Activated CD8-positive, alpha-beta memory T cell treated with anti-CD3 and anti-CD28 coated beads, Interleukin-2, amount 10 ng/mL, durations not matched to agents 7 days and 5 days (primary cell): ENCODE data around the gene FILIP1L. TPM values are rescaled to one million over a fixed set of nuclear protein-coding genes. Genes with fewer than 3 reads are reported as not detected.

ENCODE experiments used
- ATAC-seq: fragments of 150-1000 bp; cut with Tn5 transposase; one replicate; pipeline ENCODE4 v1.10.0; 2021; ENCODE audit warnings: moderate library complexity
- CTCF ChIA-PET: fragments of 350-600 bp; sonication (Branson Sonifier 250); formaldehyde crosslinking; loops from one replicate; lab custom pipeline; 2021; ENCODE audit warnings: antibody characterized with exemption; lab: Charles Lee
- DNase-seq: peaks from one replicate; pipeline ENCODE4 v3.0.0-alpha.2; 2020
- H3K27ac Mint-ChIP-seq: one replicate; pipeline ENCODE4 v1.8.0; 2021; ENCODE audit warnings: mild to moderate bottlenecking, mixed read lengths
- H3K27me3 Mint-ChIP-seq: one replicate; pipeline ENCODE4 v1.8.0; 2021; ENCODE audit warnings: mixed read lengths
- H3K36me3 Mint-ChIP-seq: one replicate; pipeline ENCODE4 v1.8.0; 2021; ENCODE audit warnings: mild to moderate bottlenecking, mixed read lengths
- H3K4me1 Mint-ChIP-seq: one replicate; pipeline ENCODE4 v1.8.0; 2021; ENCODE audit warnings: mixed read lengths
- H3K4me3 Mint-ChIP-seq: one replicate; pipeline ENCODE4 v1.8.0; 2021; ENCODE audit warnings: mild to moderate bottlenecking, moderate library complexity, mixed read lengths
- H3K9me3 Mint-ChIP-seq: one replicate; pipeline ENCODE4 v1.8.0; 2022; ENCODE audit warnings: low read depth, mixed read lengths
- total RNA-seq, 2 experiments: library from RNA; stranded (reverse); gene quantifications; one replicate each; pipeline ENCODE4 v1.2.3, GENCODE V29; 2021

Gene FILIP1L
- total RNA-seq, 2 experiments from 2014 or later: 2.4 to 15.5 TPM

DNA sequence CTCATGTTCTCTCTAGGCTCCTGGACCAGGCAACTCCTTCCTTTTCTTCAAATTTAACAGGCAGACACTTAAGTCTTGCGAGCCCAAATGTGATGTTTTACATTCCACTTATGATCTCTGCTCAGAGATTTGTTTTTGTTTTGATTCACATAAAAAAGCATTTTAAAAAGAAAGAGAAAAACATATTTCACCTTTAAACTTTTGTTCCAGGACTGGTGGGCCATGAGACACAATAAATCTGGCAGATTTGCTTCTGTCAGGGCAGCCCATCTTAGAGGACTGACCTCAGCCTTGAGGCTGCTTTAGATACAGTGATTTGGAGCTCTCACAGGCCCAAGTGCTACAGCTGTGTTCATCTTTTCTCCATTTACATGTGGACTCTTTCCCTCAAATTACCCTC lies 244.7 kb downstream of the FILIP1L start:
- CTCF ChIA-PET: interaction anchor here (3.2 kb wide), 1 partner anchor 37 kb away, joined by 10 read pairs; no protein-coding TSS in a partner anchor
- Mint-ChIP-seq H3K4me1 (peaks cover 81% of the 10 kb centered on the region), H3K36me3 (peaks cover 15% of the 10 kb centered on the region), H3K27ac (no peak overlapping the region), H3K27me3 (no peaks in the 10 kb centered on the region), H3K4me3 (no peak overlapping the region), H3K9me3 (no peaks in the 10 kb centered on the region)
- DNase-seq (no peak), ATAC-seq (no peak)

DNA sequence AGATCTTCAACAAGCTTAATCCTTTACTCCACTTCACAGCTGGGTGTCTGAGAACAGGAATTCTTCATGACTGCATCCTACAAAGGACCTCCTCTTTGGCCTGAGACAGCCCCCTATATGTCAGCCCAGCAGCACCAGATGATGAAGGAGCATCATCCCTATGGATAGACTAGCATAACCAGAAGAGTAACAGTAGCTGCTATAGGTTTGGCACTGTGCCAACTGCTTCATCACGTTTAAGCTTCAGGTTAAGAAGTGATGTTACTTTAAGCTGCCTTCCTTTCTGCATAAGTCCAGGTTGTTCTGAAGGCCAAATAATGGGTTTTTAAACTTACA lies 246.0 kb downstream of the FILIP1L start:
- DNase-seq (no peak), ATAC-seq (no peak)
- Mint-ChIP-seq H3K36me3 (peaks cover 13% of the 10 kb centered on the region), H3K4me3 (no peak overlapping the region), H3K9me3 (no peaks in the 10 kb centered on the region), H3K4me1 (peaks cover 80% of the 10 kb centered on the region), H3K27ac (peak overlapping the region; percentile 44), H3K27me3 (no peaks in the 10 kb centered on the region)
- CTCF ChIA-PET: interaction anchor here (1.2 to 1.3 kb wide), 2 partner anchors 10 to 237 kb away, joined by 3 read pairs; no protein-coding TSS in a partner anchor

DNA sequence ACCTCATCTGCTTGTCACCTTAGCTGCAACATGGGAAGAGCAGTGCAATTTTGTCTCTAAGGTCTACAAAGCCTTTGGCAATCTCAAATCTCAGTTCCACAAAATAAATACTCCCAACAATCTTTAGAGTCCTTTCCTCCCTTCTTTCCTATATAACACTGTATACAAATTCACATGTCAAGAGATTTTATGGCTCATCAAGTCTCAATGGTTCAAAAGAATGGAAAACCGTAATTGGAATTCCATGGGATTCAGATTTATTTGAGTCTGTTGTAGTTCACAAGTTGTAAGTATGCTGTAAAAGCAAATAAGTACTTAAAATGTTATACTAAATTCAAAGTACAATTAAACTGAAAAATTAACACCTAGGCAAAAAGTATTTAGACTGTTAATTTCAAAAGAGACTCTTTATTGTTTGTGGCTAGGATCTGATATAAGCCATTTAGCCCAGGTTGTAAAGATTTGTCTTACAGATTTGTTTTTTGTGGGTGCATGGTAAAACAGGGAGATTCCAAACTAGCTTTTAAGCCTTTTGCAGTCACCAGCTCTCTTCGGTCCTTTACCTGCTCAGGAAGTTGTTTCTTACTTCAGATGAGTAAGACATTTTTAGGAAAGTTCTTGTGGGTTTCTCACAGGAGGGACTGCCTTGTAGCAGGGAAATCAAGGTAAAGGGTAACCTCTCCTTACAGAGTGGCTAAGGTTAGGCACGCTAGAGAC lies 246.5 kb downstream of the FILIP1L start:
- H3K4me1 Mint-ChIP-seq: peaks cover 80% of the 10 kb centered on the region
- H3K27ac Mint-ChIP-seq: peak overlapping the region; percentile 44
- CTCF ChIA-PET: interaction anchor here (0.7 to 1.3 kb wide), 3 partner anchors 10 to 237 kb away, joined by 3 read pairs; no protein-coding TSS in a partner anchor
- peaks cover 18% of the 10 kb centered on the region for H3K36me3 Mint-ChIP-seq
- DNase-seq (no peak), ATAC-seq (peak; percentile 7)
- H3K9me3 Mint-ChIP-seq: no peaks in the 10 kb centered on the region
- no peaks in the 10 kb centered on the region for H3K27me3 Mint-ChIP-seq
- no peak overlapping the region for H3K4me3 Mint-ChIP-seq

DNA sequence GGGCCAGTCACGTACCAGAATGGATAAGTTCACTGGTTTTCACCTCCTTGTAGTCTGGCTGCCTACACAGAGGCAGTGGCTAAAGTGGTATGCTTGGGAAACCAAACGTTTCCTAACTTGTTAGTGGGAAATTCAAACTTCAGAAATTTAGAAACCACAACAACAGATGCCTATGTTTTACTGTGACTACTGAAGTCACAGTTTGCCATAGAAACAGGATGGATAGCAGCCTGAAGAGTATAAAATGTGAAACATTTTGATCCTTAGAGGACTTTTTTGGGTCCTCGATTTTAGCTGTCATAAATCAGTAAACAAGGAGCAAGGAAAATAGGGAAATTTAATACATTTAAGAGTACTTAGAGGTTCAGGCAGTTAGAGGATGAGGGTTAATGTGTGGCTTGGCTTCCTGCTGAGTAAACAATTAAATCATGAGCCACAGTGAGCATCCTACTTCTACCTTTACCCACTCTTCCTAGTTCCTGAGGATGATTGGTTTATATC lies 248.0 kb downstream of the FILIP1L start:
- Mint-ChIP-seq H3K9me3 (no peaks in the 10 kb centered on the region), H3K4me1 (peaks cover 70% of the 10 kb centered on the region), H3K4me3 (peak overlapping the region; percentile 10), H3K27ac (peak overlapping the region; percentile 87), H3K27me3 (no peaks in the 10 kb centered on the region), H3K36me3 (peaks cover 20% of the 10 kb centered on the region)
- peak; percentile 53 for DNase-seq
- CTCF ChIA-PET: no interaction called here
- ATAC-seq: peak; percentile 62

DNA sequence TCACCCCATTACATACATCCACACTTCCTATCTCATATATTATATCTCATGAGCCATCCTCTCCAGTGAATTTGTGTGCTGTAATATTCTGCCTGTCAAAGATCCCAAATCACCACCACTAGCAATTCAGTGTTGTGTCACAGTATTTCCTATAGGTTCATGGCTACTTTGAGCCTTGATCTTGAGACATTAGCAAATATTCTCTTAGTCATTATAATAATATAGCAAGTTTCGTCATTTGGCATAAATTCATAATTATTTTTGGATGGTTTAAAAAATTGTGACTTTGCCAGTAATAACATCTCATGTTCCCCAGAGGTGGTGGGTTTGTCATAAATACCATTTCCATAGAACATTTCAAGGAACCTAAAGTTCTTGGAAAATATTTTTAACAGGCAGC lies 249.0 kb downstream of the FILIP1L start:
- no peak overlapping the region for H3K27ac Mint-ChIP-seq
- no peak for DNase-seq
- no peaks in the 10 kb centered on the region for H3K27me3 Mint-ChIP-seq
- CTCF ChIA-PET: no interaction called here
- H3K4me1 Mint-ChIP-seq: peaks cover 65% of the 10 kb centered on the region
- ATAC-seq: no peak
- no peaks in the 10 kb centered on the region for H3K9me3 Mint-ChIP-seq
- H3K36me3 Mint-ChIP-seq: peaks cover 16% of the 10 kb centered on the region
- H3K4me3 Mint-ChIP-seq: no peak overlapping the region

DNA sequence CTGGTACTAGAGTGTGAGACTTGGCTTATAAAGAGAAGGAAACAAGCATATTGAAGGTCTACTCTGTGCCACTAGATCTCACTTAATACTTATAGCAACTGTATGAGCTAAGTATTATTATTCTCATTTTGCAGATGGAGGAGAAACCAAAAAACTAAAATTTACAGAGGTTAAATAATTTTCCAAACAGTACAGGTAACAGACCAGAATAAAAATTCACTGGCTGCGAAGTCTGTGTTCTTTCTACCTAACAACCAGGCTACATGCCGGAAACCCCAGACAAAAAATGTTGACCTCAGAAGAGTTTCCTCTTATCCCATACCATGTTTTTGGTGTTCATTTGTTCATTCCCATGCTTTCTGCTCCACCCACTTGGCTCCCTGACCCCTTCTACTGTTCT lies 250.0 kb downstream of the FILIP1L start:
- CTCF ChIA-PET: no interaction called here
- no peaks in the 10 kb centered on the region for H3K27me3 Mint-ChIP-seq
- DNase-seq (no peak), ATAC-seq (no peak)
- H3K4me1 Mint-ChIP-seq: peaks cover 65% of the 10 kb centered on the region
- H3K9me3 Mint-ChIP-seq: no peaks in the 10 kb centered on the region
- no peak overlapping the region for H3K4me3 Mint-ChIP-seq
- H3K27ac Mint-ChIP-seq: no peak overlapping the region
- H3K36me3 Mint-ChIP-seq: peaks cover 14% of the 10 kb centered on the region

DNA sequence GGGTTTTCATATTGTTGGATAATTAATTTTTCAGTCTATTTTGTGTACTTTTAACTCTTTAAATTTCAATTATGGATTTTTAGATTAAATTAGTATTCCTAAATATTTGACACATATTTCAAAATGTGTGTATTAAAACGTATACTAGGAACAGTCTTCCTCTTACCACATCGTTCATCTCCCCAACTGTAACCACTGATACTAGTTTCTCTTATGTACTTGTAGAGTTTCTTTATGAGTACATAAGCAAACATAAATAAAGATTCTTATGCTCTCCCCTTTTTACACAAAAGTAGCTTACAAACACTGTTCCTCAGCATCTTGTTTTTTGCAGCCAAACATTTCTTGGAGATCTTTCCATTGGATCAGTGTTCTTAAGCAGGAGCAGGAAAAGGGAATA lies 250.7 kb downstream of the FILIP1L start:
- ATAC-seq (no peak), DNase-seq (no peak)
- Mint-ChIP-seq H3K4me1 (peaks cover 59% of the 10 kb centered on the region), H3K27ac (no peak overlapping the region), H3K27me3 (no peaks in the 10 kb centered on the region), H3K4me3 (no peak overlapping the region), H3K9me3 (no peaks in the 10 kb centered on the region), H3K36me3 (peaks cover 19% of the 10 kb centered on the region)
- CTCF ChIA-PET: no interaction called here

DNA sequence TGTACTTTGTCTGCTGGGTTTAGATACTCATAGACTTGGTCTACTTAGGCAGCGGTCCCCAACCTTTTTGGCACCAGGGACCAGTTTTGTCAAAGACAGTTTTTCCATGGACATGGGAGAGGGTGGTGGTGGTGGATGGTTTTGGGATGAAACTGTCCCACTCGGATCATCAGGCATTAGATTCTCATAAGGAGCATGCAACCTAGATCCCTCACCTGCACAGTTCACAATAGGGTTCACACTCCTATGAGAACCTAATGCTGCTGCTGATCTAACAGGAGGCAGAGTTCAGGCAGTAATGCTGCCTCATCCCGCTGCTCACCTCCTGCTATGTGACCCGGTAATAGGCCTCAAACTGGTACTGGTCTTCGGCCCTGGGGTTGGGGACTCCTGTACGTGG lies 251.3 kb downstream of the FILIP1L start:
- Mint-ChIP-seq H3K27me3 (no peaks in the 10 kb centered on the region), H3K4me1 (peaks cover 54% of the 10 kb centered on the region), H3K9me3 (no peaks in the 10 kb centered on the region), H3K27ac (no peak overlapping the region), H3K36me3 (peaks cover 19% of the 10 kb centered on the region), H3K4me3 (no peak overlapping the region)
- CTCF ChIA-PET: no interaction called here
- DNase-seq: no peak
- ATAC-seq: no peak

DNA sequence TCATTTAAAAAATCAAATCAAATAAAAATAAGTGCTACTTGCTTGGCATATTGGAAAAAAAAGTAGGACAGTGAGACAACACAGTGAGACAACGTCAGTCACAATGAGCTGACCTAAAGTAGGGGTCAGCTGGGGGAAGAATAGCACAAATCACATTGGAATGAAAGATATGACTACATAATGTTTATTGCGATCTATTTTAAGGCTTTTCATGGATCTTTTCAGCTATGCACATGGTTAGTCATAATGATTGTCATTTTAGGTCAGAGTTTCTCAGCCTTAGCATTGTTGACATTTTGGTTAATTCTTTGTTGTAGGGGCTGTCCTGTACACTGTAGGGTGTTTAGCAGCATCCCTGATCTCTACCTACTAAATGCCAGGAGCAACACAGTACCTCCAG lies 252.1 kb downstream of the FILIP1L start:
- Mint-ChIP-seq H3K4me3 (no peak overlapping the region), H3K27ac (no peak overlapping the region), H3K36me3 (peaks cover 19% of the 10 kb centered on the region), H3K9me3 (no peaks in the 10 kb centered on the region), H3K4me1 (peaks cover 51% of the 10 kb centered on the region), H3K27me3 (no peaks in the 10 kb centered on the region)
- DNase-seq (no peak), ATAC-seq (no peak)
- CTCF ChIA-PET: interaction anchor here (1.0 to 1.1 kb wide), 2 partner anchors 10 to 18 kb away, joined by 3 read pairs; no protein-coding TSS in a partner anchor

DNA sequence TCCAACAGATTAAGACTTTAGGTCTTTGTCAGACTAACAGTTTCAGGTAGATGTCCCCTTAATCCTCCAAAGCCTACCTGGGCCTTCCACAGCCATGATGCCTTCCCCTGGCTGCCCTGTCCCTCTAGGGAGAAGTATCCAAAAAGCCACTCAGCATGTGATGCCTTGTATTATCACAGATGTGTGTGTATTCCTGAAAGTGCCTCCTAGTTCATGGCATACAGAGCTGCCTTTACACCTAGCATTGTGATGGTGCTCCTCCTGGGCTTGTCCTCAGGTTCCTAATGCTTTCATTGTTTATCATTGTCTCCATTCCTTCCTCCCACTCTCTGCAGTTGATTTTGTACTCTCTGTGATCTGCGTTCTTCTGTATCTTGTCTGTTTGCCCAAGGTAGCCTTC lies 253.1 kb downstream of the FILIP1L start:
- peaks cover 21% of the 10 kb centered on the region for H3K36me3 Mint-ChIP-seq
- H3K4me1 Mint-ChIP-seq: peaks cover 51% of the 10 kb centered on the region
- DNase-seq: no peak
- H3K4me3 Mint-ChIP-seq: no peak overlapping the region
- CTCF ChIA-PET: interaction anchor here (1.0 to 2.6 kb wide), 2 partner anchors 9 to 17 kb away, joined by 3 to 10 read pairs; no protein-coding TSS in a partner anchor
- H3K9me3 Mint-ChIP-seq: no peaks in the 10 kb centered on the region
- no peak for ATAC-seq
- no peak overlapping the region for H3K27ac Mint-ChIP-seq
- H3K27me3 Mint-ChIP-seq: no peaks in the 10 kb centered on the region

DNA sequence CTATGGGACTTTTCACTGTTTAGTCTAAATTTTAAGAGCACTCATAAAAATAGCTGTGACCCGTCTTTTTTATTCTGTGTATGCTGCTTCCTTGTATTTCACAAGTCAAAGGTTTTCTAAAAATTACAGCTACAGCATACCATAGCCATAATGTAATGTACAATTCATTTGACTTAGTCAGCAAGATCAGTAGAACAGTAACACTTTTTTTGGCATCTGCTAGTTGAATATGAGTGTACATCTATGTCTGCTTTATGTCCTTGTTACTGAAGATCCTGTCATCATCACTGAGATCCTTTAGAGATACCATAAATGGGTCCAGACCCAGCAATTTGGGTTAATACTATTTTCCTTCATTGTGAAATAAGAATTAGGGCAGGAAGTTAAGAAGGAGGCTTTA lies 254.5 kb downstream of the FILIP1L start:
- DNase-seq (no peak), ATAC-seq (no peak)
- H3K4me3 Mint-ChIP-seq: no peak overlapping the region
- peaks cover 22% of the 10 kb centered on the region for H3K36me3 Mint-ChIP-seq
- CTCF ChIA-PET: interaction anchor here (0.9 to 2.6 kb wide), 4 partner anchors 9 to 395 kb away, joined by 3 to 10 read pairs (median 4); no protein-coding TSS in a partner anchor
- H3K27ac Mint-ChIP-seq: no peak overlapping the region
- no peaks in the 10 kb centered on the region for H3K27me3 Mint-ChIP-seq
- H3K4me1 Mint-ChIP-seq: peaks cover 53% of the 10 kb centered on the region
- no peaks in the 10 kb centered on the region for H3K9me3 Mint-ChIP-seq

DNA sequence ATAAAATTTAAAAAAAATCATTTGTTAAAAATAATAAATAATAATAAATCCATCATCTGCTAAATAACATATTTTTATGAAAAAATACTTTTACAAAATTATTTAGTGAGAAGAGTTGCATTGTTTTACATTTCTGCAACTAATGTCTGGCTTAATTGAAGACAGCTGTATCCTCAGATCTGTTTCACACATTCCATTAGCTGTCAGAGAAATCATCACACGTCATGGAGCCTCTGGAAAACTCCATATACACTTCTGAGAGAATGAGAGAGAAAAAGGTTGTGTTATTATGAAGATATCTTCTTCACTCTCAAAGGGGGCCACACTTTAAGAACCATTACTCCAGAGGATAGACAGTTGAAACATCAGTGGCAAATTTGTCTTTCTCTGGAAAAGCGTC lies 255.8 kb downstream of the FILIP1L start:
- CTCF ChIA-PET: interaction anchor here (0.6 to 2.6 kb wide), 2 partner anchors 14 to 40 kb away, joined by 3 to 10 read pairs; no protein-coding TSS in a partner anchor
- Mint-ChIP-seq H3K36me3 (peaks cover 22% of the 10 kb centered on the region), H3K27ac (no peak overlapping the region), H3K27me3 (no peaks in the 10 kb centered on the region), H3K9me3 (no peaks in the 10 kb centered on the region), H3K4me3 (no peak overlapping the region), H3K4me1 (peaks cover 47% of the 10 kb centered on the region)
- DNase-seq (no peak), ATAC-seq (no peak)

DNA sequence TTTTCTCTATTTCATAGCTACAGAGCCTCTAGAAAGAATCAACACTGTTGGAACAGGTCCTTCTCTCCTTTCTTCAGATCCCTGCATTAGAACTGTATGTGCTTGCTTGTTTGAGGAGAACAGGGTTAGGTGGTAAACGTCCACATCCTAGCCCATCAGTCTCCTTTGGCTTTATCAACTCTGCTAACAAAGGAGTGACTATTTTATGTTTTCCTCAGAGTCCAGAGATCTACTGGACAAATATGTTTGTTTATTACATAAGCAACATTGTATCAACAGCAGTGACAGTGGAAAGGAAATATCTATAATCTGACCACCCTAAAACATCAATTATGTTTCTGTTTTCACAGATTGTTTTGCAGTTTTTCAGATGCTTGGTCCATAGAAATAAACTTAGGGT lies 257.0 kb downstream of the FILIP1L start:
- Mint-ChIP-seq H3K27me3 (no peaks in the 10 kb centered on the region), H3K27ac (no peak overlapping the region), H3K4me3 (no peak overlapping the region), H3K4me1 (peaks cover 41% of the 10 kb centered on the region), H3K36me3 (peaks cover 12% of the 10 kb centered on the region), H3K9me3 (no peaks in the 10 kb centered on the region)
- CTCF ChIA-PET: interaction anchor here (0.9 kb wide), 1 partner anchor 397 kb away, joined by 3 read pairs; no protein-coding TSS in a partner anchor
- ATAC-seq: no peak
- DNase-seq: no peak
